Sigmoid colon (tissue), 4 donors: ENCODE measurements around the gene FHL2.

ENCODE experiments used
- POLR2A ChIP-seq, 2 donors: fragments of 450-650 bp; IDR thresholded peaks; one replicate each; pipeline ENCODE4 v1.6.1; 2016; ENCODE audit warnings: antibody characterized with exemption in 2 of 2, mild to moderate bottlenecking in 2 of 2, moderate library complexity in 2 of 2
- POLR2AphosphoS5 ChIP-seq, 4 donors: sonication (generic); formaldehyde crosslinking; IDR thresholded peaks; one replicate each; pipeline ENCODE4 v1.6.1; 2017; ENCODE audit warnings: antibody characterized with exemption in 4 of 4
- TF ChIP-seq, protein P1 (sequence below), 4 experiments: fragments of 450-650 bp in 3 of 4; fragments of 200-600 bp in 1 of 4; IDR thresholded peaks; one replicate each; pipeline ENCODE4 v1.5.1; 2016 to 2019; ENCODE audit warnings: antibody characterized with exemption in 4 of 4, mild to moderate bottlenecking in 3 of 4, moderate library complexity in 2 of 4

DNA sequence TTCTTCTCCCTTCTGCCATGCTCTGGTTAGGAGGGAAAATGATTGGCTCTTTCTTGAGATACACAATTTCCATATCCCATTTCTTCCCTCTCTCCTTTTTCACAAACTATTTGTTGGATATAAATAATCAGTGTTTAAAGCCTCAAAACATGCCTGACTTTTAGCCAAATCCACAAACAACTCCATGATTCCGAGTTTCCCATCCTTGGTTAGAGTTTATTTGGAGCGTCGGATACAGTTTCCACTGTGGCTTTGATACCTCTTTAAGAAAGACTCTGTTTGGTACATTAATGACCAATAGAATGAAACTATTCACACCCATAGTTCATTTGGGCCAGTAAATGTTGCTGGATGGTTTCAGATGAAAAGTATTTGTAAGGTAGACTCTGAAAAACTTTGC is 5.9 kb upstream of the FHL2 start:
- TF ChIP-seq, protein P1, sequence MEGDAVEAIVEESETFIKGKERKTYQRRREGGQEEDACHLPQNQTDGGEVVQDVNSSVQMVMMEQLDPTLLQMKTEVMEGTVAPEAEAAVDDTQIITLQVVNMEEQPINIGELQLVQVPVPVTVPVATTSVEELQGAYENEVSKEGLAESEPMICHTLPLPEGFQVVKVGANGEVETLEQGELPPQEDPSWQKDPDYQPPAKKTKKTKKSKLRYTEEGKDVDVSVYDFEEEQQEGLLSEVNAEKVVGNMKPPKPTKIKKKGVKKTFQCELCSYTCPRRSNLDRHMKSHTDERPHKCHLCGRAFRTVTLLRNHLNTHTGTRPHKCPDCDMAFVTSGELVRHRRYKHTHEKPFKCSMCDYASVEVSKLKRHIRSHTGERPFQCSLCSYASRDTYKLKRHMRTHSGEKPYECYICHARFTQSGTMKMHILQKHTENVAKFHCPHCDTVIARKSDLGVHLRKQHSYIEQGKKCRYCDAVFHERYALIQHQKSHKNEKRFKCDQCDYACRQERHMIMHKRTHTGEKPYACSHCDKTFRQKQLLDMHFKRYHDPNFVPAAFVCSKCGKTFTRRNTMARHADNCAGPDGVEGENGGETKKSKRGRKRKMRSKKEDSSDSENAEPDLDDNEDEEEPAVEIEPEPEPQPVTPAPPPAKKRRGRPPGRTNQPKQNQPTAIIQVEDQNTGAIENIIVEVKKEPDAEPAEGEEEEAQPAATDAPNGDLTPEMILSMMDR (IDR thresholded peaks at IDR 0.05), result no peak
- TF ChIP-seq POLR2AphosphoS5 (IDR thresholded peaks at IDR 0.05) (no peak), POLR2A (IDR thresholded peaks at IDR 0.05) (no peak)
